ENCODE data around the gene CHAF1A. TPM values are rescaled to one million over a fixed set of nuclear protein-coding genes. Genes with fewer than 3 reads are reported as not detected.

The CHAF1A gene
- total and polyA plus RNA-seq, 2 donors (not counting 1 experiment from before 2014, with no cell fraction given): 5.9 TPM

DNA sequence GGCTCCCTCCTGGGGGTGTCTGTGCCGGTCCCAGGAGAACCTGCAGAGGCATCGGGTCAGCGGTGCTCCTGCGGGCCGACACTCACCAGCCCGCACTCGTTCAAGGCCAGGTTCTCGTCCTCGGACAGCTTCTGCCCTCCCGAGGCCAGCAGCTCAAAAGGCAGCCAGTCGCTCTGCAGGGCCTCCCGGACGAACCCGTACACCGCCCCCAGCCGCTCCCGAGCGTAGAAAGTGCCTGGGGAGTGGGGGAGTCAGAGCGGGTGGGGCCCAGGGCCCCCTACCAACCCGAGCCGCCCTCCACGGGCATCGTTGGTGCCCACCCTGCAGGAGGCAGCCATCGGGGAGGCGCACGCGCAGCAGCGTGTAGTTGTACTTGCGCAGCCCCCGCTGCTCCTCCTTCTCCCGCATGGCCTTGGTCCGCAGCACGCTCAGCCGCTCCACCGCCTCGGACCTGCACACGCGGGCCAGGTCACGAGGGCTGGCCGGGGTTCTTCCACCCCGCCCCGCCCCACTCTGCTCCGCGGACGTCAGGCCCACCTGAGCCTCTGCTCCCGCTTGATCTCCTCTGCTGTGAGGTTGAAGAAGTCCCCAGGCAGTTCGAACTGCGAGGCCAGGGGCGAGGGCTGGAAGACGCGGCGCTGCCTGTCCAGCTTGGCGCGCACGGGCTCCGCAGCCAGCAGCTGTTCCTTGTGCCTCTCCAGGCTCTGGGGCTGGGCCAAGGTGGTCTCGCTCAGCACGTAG is 43.7 kb downstream of the CHAF1A start:
- Histone ChIP-seq H3K4me2 (ENCODE audit: extremely low read depth, insufficient read depth, low read length) (no peak overlapping the region), H3K4me3 (replicated peaks in 1 of 4; ENCODE audit: control extremely low read depth in 1 of 4, insufficient read depth in 1 of 4, low read depth in 3 of 4, low read length in 4 of 4) (no peak overlapping the region), H3K27ac (ENCODE audit: insufficient read depth, low read length) (no peak overlapping the region), H2AFZ (ENCODE audit: low read length) (no peak overlapping the region), H3K9me3 (ENCODE audit: control insufficient read depth, insufficient read depth, low read depth, low read length) (no peaks in the 10 kb centered on the region), H4K20me1 (ENCODE audit: control insufficient read depth, extremely low read depth, insufficient read depth, low read length) (no peaks in the 10 kb centered on the region), H3K36me3 (ENCODE audit: control insufficient read depth, insufficient read depth, low read length) (peaks cover 52% of the 10 kb centered on the region), H3K4me1 (ENCODE audit: control insufficient read depth, extremely low read depth, insufficient read depth, low read length) (peaks cover 2% of the 10 kb centered on the region), H3K27me3 (ENCODE audit: control insufficient read depth, insufficient read depth, low read length) (no peaks in the 10 kb centered on the region), H3K79me2 (ENCODE audit: control insufficient read depth, insufficient read depth, low read length) (no peaks in the 10 kb centered on the region), H3K9ac (ENCODE audit: insufficient read depth, low read length) (no peak overlapping the region)
- no peak for TF ChIP-seq EZH2 (IDR thresholded peaks at IDR 0.05; ENCODE audit: low read length, missing control alignments)
- TF ChIP-seq, protein P1, sequence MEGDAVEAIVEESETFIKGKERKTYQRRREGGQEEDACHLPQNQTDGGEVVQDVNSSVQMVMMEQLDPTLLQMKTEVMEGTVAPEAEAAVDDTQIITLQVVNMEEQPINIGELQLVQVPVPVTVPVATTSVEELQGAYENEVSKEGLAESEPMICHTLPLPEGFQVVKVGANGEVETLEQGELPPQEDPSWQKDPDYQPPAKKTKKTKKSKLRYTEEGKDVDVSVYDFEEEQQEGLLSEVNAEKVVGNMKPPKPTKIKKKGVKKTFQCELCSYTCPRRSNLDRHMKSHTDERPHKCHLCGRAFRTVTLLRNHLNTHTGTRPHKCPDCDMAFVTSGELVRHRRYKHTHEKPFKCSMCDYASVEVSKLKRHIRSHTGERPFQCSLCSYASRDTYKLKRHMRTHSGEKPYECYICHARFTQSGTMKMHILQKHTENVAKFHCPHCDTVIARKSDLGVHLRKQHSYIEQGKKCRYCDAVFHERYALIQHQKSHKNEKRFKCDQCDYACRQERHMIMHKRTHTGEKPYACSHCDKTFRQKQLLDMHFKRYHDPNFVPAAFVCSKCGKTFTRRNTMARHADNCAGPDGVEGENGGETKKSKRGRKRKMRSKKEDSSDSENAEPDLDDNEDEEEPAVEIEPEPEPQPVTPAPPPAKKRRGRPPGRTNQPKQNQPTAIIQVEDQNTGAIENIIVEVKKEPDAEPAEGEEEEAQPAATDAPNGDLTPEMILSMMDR (conservative IDR thresholded peaks at IDR 0.05 in 1 of 2, IDR thresholded peaks at IDR 0.05 in 1 of 2; ENCODE audit: low read depth in 1 of 2, low read length in 2 of 2): no peak
- no peak for DNase-seq (ENCODE audit: low read depth in 2 of 2)

DNA sequence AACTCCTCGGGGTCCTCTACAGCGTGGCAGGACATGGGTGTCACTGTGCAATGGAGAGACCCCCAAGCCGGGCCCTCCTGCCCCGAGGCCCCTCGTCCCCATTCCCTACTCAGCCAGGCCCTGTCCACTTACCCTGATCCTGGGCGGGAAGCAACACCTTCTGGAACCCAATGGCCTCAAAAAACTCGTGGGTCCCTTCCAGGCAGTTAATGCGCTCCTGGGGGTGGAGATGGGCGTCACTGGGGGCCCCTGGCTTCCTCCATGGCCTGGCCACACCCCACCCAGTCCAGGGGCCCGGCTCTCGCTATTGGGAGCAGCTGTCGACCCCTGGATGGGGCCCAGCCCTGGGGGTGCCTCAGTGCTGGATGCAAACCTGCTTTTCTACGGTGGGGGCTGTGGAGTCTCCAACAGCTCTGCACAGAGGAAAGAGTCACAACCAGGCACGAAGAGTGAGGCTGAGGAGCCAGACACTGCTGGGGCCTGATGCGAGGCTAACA is 44.3 kb downstream of the CHAF1A start:
- H3K4me2 ChIP-seq (ENCODE audit: extremely low read depth, insufficient read depth, low read length): no peak overlapping the region
- no peak overlapping the region for H3K9ac ChIP-seq (ENCODE audit: insufficient read depth, low read length)
- H2AFZ ChIP-seq (ENCODE audit: low read length): no peak overlapping the region
- H4K20me1 ChIP-seq (ENCODE audit: control insufficient read depth, extremely low read depth, insufficient read depth, low read length): no peaks in the 10 kb centered on the region
- no peaks in the 10 kb centered on the region for H3K27me3 ChIP-seq (ENCODE audit: control insufficient read depth, insufficient read depth, low read length)
- no peak overlapping the region for H3K4me3 ChIP-seq (replicated peaks in 1 of 4; ENCODE audit: control extremely low read depth in 1 of 4, insufficient read depth in 1 of 4, low read depth in 3 of 4, low read length in 4 of 4)
- H3K36me3 ChIP-seq (ENCODE audit: control insufficient read depth, insufficient read depth, low read length): peaks cover 52% of the 10 kb centered on the region
- H3K79me2 ChIP-seq (ENCODE audit: control insufficient read depth, insufficient read depth, low read length): no peaks in the 10 kb centered on the region
- peaks cover 2% of the 10 kb centered on the region for H3K4me1 ChIP-seq (ENCODE audit: control insufficient read depth, extremely low read depth, insufficient read depth, low read length)
- no peaks in the 10 kb centered on the region for H3K9me3 ChIP-seq (ENCODE audit: control insufficient read depth, insufficient read depth, low read depth, low read length)
- no peak overlapping the region for H3K27ac ChIP-seq (ENCODE audit: insufficient read depth, low read length)
- TF ChIP-seq EZH2 (IDR thresholded peaks at IDR 0.05; ENCODE audit: low read length, missing control alignments): no peak
- TF ChIP-seq, protein P1 (conservative IDR thresholded peaks at IDR 0.05 in 1 of 2, IDR thresholded peaks at IDR 0.05 in 1 of 2; ENCODE audit: low read depth in 1 of 2, low read length in 2 of 2): no peak
- no peak for DNase-seq (ENCODE audit: low read depth in 2 of 2)

DNA sequence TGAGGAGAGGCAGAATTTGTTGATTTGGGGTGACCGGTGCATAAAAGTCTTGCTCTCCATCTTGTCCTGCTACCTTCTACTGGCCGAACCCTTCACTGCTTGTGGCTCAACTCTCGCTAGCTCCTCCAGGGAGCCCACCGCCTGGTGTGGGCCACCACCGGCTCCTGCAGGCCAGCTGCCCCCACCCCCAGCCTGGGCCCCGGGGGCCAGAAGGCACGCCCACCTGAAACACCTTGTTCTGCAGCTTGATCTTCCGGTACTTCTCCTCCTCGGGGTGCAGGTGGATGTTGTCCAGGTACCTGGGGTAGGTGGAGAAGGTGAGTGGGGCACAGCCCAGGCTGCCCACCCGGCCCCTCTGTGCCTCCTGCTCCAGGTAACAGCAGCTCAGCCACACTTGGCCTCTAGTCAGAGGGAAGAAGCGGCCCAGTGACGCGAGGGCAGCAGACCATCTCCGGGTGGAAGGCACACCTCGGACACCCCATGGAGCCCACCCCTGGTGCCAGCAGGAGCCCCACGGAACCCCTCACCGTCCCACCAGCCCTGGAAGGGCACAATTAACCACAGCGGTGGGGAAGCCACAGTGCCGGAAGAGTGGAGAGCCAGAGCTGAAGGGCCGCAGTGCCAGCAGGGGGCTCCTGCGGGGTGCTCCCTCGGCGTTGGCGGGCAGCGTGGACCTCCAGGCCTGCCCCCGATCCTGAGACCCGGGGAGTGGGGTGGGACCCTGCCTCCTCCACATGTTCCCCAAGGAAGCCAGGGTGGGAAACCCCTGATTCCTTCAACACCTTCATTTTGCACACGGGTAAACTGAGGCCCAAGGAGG is 45.1 kb downstream of the CHAF1A start:
- Histone ChIP-seq H3K4me1 (ENCODE audit: control insufficient read depth, extremely low read depth, insufficient read depth, low read length) (peaks cover 2% of the 10 kb centered on the region), H3K4me2 (ENCODE audit: extremely low read depth, insufficient read depth, low read length) (no peak overlapping the region), H3K27ac (ENCODE audit: insufficient read depth, low read length) (no peak overlapping the region), H3K9me3 (ENCODE audit: control insufficient read depth, insufficient read depth, low read depth, low read length) (no peaks in the 10 kb centered on the region), H3K79me2 (ENCODE audit: control insufficient read depth, insufficient read depth, low read length) (no peaks in the 10 kb centered on the region), H3K4me3 (replicated peaks in 1 of 4; ENCODE audit: control extremely low read depth in 1 of 4, insufficient read depth in 1 of 4, low read depth in 3 of 4, low read length in 4 of 4) (no peak overlapping the region), H3K36me3 (ENCODE audit: control insufficient read depth, insufficient read depth, low read length) (peaks cover 56% of the 10 kb centered on the region), H3K9ac (ENCODE audit: insufficient read depth, low read length) (no peak overlapping the region), H4K20me1 (ENCODE audit: control insufficient read depth, extremely low read depth, insufficient read depth, low read length) (no peaks in the 10 kb centered on the region), H2AFZ (ENCODE audit: low read length) (no peak overlapping the region), H3K27me3 (ENCODE audit: control insufficient read depth, insufficient read depth, low read length) (no peaks in the 10 kb centered on the region)
- no peak for DNase-seq (ENCODE audit: low read depth in 2 of 2)
- no peak for TF ChIP-seq EZH2 (IDR thresholded peaks at IDR 0.05; ENCODE audit: low read length, missing control alignments)
- TF ChIP-seq, protein P1 (conservative IDR thresholded peaks at IDR 0.05 in 1 of 2, IDR thresholded peaks at IDR 0.05 in 1 of 2; ENCODE audit: low read depth in 1 of 2, low read length in 2 of 2): no peak
